Testis (tissue), 2 donors: ENCODE measurements around the gene PARP1.

Experiments
- POLR2A ChIP-seq: fragments of 450-650 bp; IDR thresholded peaks from one replicate; pipeline ENCODE4 v1.6.1; 2017; ENCODE audit warnings: antibody characterized with exemption, mild to moderate bottlenecking, moderate library complexity
- TF ChIP-seq, protein P1 (sequence below), 3 experiments: fragments of 450-650 bp in 2 of 3; fragments of 200-600 bp in 1 of 3; sonication (generic) in 1 of 3; IDR thresholded peaks; one replicate each; pipeline ENCODE4 v1.5.1; 2016 to 2019; ENCODE audit warnings: antibody characterized with exemption in 3 of 3, mild to moderate bottlenecking in 2 of 3, moderate library complexity in 1 of 3

DNA sequence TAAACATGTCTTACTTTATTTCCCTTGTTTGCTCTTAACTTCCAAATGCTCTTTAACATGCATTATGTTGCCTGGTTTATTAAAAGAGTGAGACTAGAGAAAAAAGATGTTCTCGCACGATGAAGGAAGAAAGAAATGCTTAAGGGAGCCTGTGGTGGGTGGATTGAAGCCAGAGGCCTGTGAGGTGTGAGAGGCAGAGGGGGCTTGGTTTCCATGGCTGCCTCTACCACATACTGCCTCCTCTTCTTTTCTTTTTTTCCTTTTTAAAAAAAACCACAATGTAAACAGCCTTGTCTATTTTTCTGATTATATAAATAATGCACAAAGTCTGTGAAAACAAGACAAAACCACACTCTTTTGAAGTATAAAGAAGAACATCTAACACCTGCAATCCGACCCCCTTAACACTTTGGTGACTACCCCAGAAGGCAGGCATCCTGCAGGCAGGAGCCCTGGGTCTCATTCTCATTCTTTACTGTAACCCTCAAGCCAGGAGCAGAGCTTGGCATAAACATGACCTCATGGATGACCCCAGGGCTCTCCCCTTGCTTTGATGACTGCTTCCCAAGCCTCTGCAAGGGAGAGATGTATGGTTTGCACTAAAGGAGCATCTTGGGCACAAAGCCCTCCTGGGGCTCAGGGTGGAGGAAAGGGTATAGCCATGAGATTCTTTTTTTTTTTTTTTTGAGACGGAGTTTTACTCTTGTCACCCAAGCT is 10.1 kb upstream of the PARP1 start:
- TF ChIP-seq, protein P1, sequence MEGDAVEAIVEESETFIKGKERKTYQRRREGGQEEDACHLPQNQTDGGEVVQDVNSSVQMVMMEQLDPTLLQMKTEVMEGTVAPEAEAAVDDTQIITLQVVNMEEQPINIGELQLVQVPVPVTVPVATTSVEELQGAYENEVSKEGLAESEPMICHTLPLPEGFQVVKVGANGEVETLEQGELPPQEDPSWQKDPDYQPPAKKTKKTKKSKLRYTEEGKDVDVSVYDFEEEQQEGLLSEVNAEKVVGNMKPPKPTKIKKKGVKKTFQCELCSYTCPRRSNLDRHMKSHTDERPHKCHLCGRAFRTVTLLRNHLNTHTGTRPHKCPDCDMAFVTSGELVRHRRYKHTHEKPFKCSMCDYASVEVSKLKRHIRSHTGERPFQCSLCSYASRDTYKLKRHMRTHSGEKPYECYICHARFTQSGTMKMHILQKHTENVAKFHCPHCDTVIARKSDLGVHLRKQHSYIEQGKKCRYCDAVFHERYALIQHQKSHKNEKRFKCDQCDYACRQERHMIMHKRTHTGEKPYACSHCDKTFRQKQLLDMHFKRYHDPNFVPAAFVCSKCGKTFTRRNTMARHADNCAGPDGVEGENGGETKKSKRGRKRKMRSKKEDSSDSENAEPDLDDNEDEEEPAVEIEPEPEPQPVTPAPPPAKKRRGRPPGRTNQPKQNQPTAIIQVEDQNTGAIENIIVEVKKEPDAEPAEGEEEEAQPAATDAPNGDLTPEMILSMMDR (IDR thresholded peaks at IDR 0.05) = no peak
- no peak for TF ChIP-seq POLR2A
